Measurements from ENCODE around the gene SPTBN1. TPM values are rescaled to one million over a fixed set of nuclear protein-coding genes. Genes with fewer than 3 reads are reported as not detected.
"Not testable (repeated sequence)": the region's sequence is repeated elsewhere in the genome, so short reads cannot be mapped to it uniquely, and the experiment has no call there.

Gene SPTBN1
- total RNA-seq, 1 experiment from 2014 or later: 171 TPM

- CTCF ChIA-PET: interaction anchor here (1.1 to 5.1 kb wide), 2 partner anchors 13 to 34 kb away, joined by 4 to 44 read pairs; no protein-coding TSS in a partner anchor
- H3K27ac Mint-ChIP-seq (ENCODE audit: low read depth, unreplicated experiment): no peak overlapping the region
- no peaks in the 10 kb centered on the region for H3K36me3 Mint-ChIP-seq (ENCODE audit: insufficient read depth, unreplicated experiment)
- no peaks in the 10 kb centered on the region for H3K4me1 Mint-ChIP-seq (ENCODE audit: insufficient read depth, unreplicated experiment)
- no TSS peak for BruUV-seq (replicated peaks)
- intact Hi-C loops (cut with micrococcal nuclease): no loop called here
- TF ChIP-seq, protein P1, sequence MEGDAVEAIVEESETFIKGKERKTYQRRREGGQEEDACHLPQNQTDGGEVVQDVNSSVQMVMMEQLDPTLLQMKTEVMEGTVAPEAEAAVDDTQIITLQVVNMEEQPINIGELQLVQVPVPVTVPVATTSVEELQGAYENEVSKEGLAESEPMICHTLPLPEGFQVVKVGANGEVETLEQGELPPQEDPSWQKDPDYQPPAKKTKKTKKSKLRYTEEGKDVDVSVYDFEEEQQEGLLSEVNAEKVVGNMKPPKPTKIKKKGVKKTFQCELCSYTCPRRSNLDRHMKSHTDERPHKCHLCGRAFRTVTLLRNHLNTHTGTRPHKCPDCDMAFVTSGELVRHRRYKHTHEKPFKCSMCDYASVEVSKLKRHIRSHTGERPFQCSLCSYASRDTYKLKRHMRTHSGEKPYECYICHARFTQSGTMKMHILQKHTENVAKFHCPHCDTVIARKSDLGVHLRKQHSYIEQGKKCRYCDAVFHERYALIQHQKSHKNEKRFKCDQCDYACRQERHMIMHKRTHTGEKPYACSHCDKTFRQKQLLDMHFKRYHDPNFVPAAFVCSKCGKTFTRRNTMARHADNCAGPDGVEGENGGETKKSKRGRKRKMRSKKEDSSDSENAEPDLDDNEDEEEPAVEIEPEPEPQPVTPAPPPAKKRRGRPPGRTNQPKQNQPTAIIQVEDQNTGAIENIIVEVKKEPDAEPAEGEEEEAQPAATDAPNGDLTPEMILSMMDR (IDR thresholded peaks at IDR 0.05; ENCODE audit: unreplicated experiment): no peak
- no peaks in the 10 kb centered on the region for H3K27me3 Mint-ChIP-seq (ENCODE audit: insufficient read depth, unreplicated experiment)
- POLR2A ChIA-PET: interaction anchor here (1.0 to 1.6 kb wide), 2 partner anchors 8 to 21 kb away, joined by 4 to 6 read pairs; no protein-coding TSS in a partner anchor
- DNase-seq (ENCODE audit: unreplicated experiment): no peak
- H3K9me3 Mint-ChIP-seq (ENCODE audit: unreplicated experiment): no peaks in the 10 kb centered on the region
- no peak overlapping the region for H3K4me3 Mint-ChIP-seq (ENCODE audit: unreplicated experiment)
These were observed 235.5 kb downstream of the SPTBN1 start for GRCh38 chr2:54691445-54692135.

DNA sequence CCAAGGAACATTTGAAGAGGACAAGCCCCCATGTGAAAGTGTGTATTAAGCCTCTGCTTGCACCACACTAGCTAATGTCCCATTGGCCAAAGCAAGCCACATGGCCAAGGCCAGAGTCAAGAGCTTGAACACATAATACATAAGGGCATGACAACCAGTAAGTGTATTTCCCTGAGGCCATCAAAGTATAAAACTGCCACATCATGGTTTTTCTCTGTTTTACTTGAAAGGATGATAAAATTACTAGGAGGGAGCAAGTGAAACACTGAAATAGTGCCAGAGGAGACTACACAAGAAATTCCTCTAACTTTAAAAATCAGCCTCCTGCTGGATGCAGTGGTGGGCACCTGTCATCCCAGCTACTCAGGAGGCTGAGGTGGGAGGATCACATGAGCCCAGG, 236.4 kb downstream of the SPTBN1 start:
- Mint-ChIP-seq H3K36me3 (ENCODE audit: insufficient read depth, unreplicated experiment) (no peaks in the 10 kb centered on the region), H3K9me3 (ENCODE audit: unreplicated experiment) (no peaks in the 10 kb centered on the region), H3K4me3 (ENCODE audit: unreplicated experiment) (no peak overlapping the region), H3K27ac (ENCODE audit: low read depth, unreplicated experiment) (no peak overlapping the region), H3K4me1 (ENCODE audit: insufficient read depth, unreplicated experiment) (no peaks in the 10 kb centered on the region), H3K27me3 (ENCODE audit: insufficient read depth, unreplicated experiment) (no peaks in the 10 kb centered on the region)
- no peak for DNase-seq (ENCODE audit: unreplicated experiment)
- TF ChIP-seq, protein P1 (IDR thresholded peaks at IDR 0.05; ENCODE audit: unreplicated experiment): no peak
- no TSS peak for BruUV-seq (replicated peaks)
- ChIA-PET POLR2A (interaction anchor here (1.6 kb wide), 1 partner anchor 9 kb away, joined by 4 read pairs; no protein-coding TSS in a partner anchor), CTCF (interaction anchor here (0.7 to 5.1 kb wide), 7 partner anchors 12 to 577 kb away, joined by 3 to 44 read pairs (median 4); partner anchors contain the start of gene ACYP2)
- intact Hi-C loops (cut with micrococcal nuclease): no loop called here

GRCh38 chr2:54695378-54695777, 239.3 kb downstream of the SPTBN1 start:
- ChIA-PET CTCF (interaction anchor here (0.5 to 5.1 kb wide), 6 partner anchors 9 to 954 kb away, joined by 3 to 44 read pairs (median 4); no protein-coding TSS in a partner anchor), POLR2A (no interaction called here)
- no peak overlapping the region for H3K27ac Mint-ChIP-seq (ENCODE audit: low read depth, unreplicated experiment)
- no peak for DNase-seq (ENCODE audit: unreplicated experiment)
- H3K27me3 Mint-ChIP-seq (ENCODE audit: insufficient read depth, unreplicated experiment): no peaks in the 10 kb centered on the region
- no peaks in the 10 kb centered on the region for H3K36me3 Mint-ChIP-seq (ENCODE audit: insufficient read depth, unreplicated experiment)
- intact Hi-C loops (cut with micrococcal nuclease): no loop called here
- no peaks in the 10 kb centered on the region for H3K4me1 Mint-ChIP-seq (ENCODE audit: insufficient read depth, unreplicated experiment)
- H3K4me3 Mint-ChIP-seq (ENCODE audit: unreplicated experiment): no peak overlapping the region
- H3K9me3 Mint-ChIP-seq (ENCODE audit: unreplicated experiment): no peaks in the 10 kb centered on the region
- no TSS peak for BruUV-seq (replicated peaks)
- TF ChIP-seq, protein P1 (IDR thresholded peaks at IDR 0.05; ENCODE audit: unreplicated experiment): no peak

DNA sequence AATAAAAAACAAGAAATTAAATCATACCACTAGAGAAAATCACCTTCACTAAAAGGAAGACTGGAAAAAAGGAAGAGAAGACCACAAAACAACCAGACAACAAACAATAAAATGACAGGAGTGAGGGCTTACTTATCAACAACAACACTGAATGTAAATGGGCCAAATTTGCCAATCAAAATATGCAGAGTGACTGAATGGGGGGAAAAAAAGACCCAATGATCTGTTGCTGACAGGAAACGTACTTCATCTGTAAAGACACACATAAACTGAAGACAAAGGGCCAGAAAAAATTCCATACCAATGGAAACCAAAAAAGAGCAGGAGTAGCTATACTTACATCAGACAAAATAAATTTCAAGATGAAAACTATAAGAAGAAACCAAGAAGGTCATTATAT, 241.8 kb downstream of the SPTBN1 start:
- H3K4me3 Mint-ChIP-seq (ENCODE audit: unreplicated experiment): no peak overlapping the region
- intact Hi-C loops (cut with micrococcal nuclease): no loop called here
- BruUV-seq (replicated peaks): no TSS peak
- no peaks in the 10 kb centered on the region for H3K4me1 Mint-ChIP-seq (ENCODE audit: insufficient read depth, unreplicated experiment)
- H3K27ac Mint-ChIP-seq (ENCODE audit: low read depth, unreplicated experiment): no peak overlapping the region
- no peaks in the 10 kb centered on the region for H3K36me3 Mint-ChIP-seq (ENCODE audit: insufficient read depth, unreplicated experiment)
- no peak for DNase-seq (ENCODE audit: unreplicated experiment)
- TF ChIP-seq, protein P1 (IDR thresholded peaks at IDR 0.05; ENCODE audit: unreplicated experiment): no peak
- H3K9me3 Mint-ChIP-seq (ENCODE audit: unreplicated experiment): peaks cover 8% of the 10 kb centered on the region
- no peaks in the 10 kb centered on the region for H3K27me3 Mint-ChIP-seq (ENCODE audit: insufficient read depth, unreplicated experiment)
- CTCF ChIA-PET: interaction anchor here (1.5 to 2.0 kb wide), 2 partner anchors 32 to 591 kb away, joined by 5 to 10 read pairs; no protein-coding TSS in a partner anchor
- POLR2A ChIA-PET: no interaction called here

GRCh38 chr2:54698926-54699325, 242.8 kb downstream of the SPTBN1 start:
- intact Hi-C loops (cut with micrococcal nuclease); DNase-seq (ENCODE audit: unreplicated experiment); BruUV-seq (replicated peaks); H3K9me3 Mint-ChIP-seq (ENCODE audit: unreplicated experiment); POLR2A ChIA-PET; H3K27me3 Mint-ChIP-seq (ENCODE audit: insufficient read depth, unreplicated experiment); H3K4me1 Mint-ChIP-seq (ENCODE audit: insufficient read depth, unreplicated experiment); H3K36me3 Mint-ChIP-seq (ENCODE audit: insufficient read depth, unreplicated experiment); H3K4me3 Mint-ChIP-seq (ENCODE audit: unreplicated experiment); H3K27ac Mint-ChIP-seq (ENCODE audit: low read depth, unreplicated experiment); CTCF ChIA-PET: not testable (repeated sequence)
